Right renal pelvis (tissue), 4 donors: ENCODE data around the gene MT3. TPM values are rescaled to one million over a fixed set of nuclear protein-coding genes. Genes with fewer than 3 reads are reported as not detected.
"Not testable (repeated sequence)": the region's sequence is repeated elsewhere in the genome, so short reads cannot be mapped to it uniquely, and the experiment has no call there.

ENCODE experiments used
- DNase-seq, 4 donors: peaks; one replicate each; pipeline ENCODE4 v3.0.0-alpha.2; 2013; ENCODE audit warnings: low read depth in 4 of 4, low spot score in 3 of 4, missing footprints in 1 of 4
- polyA plus RNA-seq, 4 donors: library from polyadenylated mRNA; unstranded; fragments of 120-200 nt; gene quantifications; one replicate each; pipeline ENCODE4 v1.2.1, GENCODE V29; 2013; ENCODE audit not compliant: insufficient read length in 4 of 4

Gene MT3
- polyA plus RNA-seq, 4 donors: 0.43 to 1.3 (median 0.89) TPM

DNA sequence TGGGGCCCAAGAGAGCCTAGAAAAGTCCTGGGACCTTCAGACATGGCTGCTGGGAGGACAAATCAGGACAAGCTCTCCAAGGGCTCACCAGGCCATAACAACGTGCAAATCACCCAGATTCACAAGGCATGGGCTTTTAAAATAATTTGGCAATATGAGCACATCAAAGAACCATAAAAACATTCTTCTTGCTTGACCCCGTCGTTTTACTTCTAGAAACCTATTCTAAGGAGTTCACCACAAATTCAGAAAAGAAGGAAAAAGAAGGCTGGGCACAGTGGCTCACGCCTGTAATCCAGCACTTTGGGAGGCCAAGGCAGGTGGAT is 12.1 kb upstream of the MT3 start:
- no peak for DNase-seq

DNA sequence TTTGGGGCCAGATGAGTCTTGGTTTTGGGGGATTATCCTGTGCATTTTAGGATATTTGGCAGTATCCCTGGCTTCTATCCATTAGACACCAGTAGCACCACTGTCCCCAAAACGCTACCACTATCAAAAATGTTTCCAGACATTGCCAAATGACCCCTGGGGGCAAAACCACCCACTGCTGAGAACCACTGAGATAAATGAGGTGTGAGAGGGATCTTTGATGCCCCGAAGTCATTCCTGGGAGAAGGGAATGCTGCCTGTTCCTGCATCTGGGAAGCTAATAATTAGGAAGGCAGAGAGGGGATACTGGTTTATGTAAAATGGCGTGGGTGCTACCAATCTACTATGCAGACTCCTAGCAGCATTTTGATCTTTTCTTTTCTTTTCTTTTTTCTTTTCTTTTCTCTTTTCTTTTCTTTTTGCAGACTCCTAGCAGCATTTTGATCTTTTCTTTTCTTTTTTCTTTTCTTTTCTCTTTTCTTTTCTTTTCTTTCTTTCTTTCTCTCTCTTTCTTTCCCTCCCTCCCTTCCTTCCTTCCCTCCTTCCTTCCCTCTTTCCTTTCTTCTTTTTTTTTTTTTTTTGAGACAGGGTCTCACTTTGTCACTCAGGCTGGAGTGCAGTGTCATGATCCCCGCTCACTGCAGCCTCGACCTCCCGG is 8.8 kb upstream of the MT3 start:
- no peak for DNase-seq

DNA sequence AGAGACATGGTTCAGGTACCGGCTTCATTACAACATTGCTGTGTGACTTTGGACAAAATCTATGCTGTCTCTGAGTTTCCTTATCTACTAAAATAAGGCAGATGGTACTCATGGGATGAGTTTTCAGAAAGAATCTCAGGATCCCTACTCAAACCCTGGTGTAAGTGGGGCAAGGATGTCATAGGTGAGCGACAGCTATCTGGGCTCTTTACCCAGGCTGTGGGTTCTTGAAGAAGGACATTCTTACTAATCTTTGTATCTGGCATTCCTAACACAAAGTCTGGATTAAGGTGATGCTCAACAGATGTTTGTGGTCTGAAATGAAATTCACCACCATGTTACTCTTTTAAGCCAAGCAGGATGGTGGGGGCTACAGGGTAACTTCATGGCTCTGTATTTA is 6.4 kb upstream of the MT3 start:
- DNase-seq: not testable (repeated sequence)

DNA sequence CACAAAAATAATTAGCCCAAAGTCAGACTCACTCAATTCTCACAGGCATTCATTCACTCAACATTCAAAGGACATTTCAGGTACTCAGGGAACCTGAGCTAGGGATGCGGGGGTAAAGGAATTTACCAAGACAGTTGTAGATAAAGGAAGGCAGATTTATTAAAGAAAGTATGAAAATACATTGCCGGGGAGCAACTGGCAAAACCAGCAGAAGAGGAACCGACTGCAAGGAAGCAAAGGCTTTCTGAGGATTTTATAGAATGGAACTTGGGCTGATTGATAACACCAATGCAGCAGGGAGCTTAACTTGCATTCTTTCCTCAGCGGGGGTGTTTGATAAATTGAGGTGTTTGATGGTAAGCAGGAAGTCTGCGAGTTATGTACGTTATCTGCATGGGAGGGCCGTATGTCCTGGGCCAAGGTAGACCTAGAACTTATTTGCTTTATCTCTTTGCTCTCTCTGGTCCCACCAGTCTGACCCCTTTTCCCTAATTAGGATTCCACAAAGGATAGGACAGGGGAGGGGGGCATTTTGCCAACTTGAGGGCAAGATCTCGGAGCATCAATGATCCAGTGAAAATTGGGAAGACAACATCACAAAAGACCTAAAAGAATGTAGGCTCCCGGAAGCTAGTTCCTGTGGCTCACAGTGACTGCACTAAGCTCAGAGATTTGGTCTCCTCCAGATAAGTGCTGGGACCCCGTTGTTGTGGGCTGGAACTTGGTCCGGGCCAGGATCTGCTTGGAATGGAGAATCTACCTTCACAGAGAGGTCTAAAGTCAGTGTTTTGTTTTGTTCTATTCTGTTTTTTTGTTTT is 5.8 kb upstream of the MT3 start:
- DNase-seq: no peak

DNA sequence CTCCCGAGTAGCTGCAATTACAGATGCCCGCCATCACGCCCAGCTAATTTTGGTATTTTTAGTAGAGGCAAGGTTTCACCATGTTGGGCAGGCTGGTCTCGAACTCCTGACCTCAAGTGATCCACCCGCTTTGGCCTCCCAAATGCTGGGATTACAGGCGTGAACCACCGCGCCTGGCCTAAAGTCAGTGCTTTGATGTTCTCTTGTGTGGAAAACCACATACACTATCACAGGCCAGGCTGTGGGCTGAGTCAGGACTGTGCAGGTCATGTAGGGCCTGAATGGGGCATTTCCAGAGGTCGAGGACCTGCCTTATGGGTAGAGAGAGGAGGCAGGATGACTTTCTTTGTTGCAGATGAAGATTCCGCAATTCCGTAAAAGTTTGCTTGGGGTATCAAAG is 5.1 kb upstream of the MT3 start:
- DNase-seq: no peak

DNA sequence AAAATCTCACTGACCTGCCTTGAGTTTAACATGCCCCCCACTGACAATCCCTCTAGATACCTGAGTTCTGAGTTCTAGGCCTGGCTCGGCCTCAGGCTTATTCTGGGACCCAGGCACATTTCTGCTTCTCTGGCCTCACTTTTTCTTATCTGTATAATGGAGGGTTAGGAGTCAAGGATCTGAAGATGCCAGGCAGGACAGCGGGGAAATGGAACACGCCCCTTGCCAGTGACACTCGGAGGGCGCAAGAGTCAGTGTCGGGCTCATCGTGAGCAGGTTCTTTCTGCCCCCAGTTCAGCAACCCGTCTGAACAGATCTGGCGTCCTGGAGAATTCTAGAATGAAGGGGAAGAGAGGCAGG is 567 bp upstream of the MT3 start:
- no peak for DNase-seq

DNA sequence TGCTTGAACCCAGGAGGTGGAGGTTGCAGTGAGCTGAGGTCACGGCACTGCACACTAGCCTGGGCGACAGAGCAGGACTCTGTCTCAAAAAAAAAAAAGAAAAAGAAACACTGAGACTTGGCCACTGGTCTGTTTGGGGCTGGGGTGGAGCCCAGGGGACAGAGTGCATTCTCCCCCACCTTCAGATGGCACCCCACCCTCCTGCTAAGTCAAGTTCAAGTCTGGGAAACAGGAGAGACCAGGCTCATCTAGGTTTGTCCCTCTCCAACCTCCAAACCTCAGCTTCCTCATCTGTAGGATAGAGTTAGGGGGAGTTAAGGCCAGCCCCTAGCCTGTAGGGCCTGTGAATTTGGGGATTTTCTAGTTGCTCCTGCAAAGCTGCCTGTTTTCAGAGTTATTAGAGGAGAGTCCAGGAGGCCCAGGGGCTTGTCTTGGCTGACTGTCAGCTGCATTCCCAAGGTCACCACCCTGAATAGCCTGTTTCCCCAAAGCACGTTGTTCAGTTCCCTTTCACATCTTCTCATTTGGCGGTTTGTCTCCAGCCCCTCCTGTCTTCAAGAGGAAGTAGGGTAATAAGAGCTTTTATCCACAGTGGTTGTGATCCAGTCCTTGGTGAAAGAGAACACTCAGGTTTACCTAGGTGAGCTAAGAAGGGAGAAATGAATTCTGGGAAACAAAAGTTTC is 2.2 kb downstream of the MT3 start:
- DNase-seq: no peak

DNA sequence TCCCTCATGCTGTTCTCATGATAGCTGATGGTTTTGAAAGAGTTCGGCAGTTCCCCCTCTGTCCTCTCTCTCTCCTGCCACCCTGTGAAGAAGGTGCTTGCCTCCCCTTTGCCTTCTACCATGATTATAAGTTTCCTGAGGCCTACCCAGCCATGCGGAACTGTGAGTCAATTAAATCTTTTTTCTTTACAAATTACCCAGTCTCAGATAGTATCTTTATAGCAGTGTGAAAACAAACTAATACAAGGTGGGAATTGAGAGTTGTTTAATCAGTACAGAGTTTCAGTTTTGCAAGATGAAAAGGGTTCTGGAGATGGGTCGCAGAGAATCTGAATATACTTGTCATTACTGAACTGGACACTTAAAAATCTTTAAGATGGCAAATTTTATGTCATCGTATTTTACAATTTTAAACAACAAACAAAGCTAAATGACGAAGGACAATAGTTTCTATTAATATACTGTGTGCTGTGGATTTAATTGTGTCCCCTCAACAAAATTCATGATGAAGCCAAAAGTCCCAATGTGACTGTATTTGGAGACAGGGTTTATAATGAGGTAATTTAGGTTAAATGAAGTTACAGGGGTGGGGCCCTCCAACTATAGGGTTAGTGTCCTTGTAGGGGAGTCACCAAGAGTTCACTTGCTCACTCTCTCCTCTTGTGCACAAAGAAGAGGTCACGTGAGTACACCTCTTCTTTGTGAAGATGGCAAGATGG is 4.4 kb downstream of the MT3 start:
- no peak for DNase-seq

DNA sequence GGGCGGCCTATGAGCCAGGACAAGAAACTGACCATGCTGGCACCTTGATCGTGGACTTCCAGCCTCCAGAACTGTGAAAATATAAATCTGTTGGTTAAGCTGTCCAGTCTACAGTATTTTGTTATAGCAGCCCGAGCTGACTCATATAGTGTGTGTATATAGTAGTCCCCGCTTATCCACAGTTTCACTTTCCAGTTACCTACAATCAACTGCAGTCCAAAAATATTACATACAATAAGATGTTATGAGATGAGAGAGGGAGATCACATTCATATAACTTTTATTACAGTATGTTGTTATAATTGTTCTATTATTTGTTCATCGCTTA is 4.9 kb downstream of the MT3 start:
- no peak for DNase-seq

DNA sequence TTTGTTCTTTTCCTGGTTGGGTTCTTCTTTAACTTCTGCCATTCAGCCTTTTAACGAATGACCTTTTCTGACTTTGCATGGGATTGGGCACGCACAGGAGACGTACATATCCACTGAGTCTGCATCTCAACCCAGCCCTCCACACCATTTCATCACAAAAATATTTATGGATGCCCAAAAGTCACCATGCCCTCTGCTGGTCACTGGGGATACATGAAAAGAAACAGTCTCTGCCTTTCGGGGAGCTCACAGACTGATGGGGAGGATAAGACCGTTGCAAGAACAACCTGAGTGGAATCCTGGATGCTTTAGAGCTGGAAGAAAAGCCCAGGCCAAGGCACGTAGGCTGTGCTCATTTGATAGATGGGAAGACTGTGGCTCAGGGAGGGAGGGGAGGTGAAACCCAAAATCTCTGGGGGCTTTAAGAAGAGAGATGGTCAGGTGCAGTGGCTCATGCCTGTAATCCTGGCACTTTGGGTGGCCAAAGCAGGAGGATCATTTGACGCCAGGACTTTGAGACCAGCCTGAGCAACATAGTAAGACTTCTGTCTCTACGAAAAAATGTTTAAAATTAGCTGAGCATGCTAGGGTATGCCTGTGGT is 11.2 kb downstream of the MT3 start:
- DNase-seq: no peak

DNA sequence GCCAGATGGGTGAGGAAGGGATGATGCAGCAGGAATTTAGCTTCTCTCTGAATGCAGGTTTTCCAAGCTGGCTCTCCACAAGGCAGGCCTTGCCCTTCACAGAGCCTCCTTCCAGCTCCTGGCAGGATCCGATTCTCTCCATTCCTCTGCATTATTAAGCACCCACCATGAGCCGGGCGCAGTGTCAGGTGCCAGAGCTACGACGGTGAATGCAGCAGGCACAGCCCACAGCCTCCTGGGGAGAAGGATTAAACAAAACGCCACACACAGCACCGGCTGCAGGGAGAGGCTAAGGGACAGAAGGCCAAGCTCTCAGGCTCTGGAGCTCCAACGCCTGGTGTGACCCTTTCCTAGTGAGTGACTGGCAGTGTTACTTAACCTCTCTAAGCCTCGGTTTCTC is 12.0 kb downstream of the MT3 start:
- DNase-seq: no peak

DNA sequence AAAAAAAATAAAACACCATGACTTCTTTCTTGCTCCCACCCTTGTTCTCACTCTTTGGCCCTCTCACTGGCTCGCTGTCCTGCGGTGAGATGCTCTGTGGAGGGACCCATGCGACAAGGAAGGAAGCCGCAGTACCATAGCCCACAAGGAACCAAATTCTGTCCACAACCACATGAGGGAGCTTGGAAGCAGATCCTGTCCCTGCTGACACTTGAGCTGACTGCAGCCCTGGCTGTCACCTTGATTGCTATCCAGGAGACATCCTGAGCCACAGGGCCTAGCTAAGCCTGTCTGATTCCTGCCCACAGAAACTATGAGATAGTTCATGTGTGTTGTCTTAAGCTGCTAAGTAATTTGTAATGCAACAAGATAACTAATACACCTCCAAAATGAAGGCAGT is 14.3 kb downstream of the MT3 start:
- no peak for DNase-seq

DNA sequence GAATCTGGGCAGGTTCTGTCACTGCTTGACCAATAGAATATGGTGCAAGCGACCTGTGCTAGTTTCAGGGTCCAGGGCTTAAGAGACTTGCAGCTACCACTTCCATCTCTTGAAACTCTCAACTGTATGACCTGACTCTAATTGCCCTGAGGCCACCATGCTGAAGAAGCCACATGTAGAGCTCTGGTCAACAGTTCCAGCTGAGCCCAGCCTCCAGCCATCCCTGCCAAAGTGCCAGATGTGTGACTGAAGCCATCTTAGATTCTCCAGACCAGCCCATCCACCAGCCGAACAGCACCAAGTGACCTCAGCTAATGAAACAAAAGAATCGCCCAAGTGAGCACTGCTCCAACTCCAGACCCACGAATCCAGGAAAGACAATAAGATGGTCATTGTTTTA is 15.6 kb downstream of the MT3 start:
- DNase-seq: no peak

DNA sequence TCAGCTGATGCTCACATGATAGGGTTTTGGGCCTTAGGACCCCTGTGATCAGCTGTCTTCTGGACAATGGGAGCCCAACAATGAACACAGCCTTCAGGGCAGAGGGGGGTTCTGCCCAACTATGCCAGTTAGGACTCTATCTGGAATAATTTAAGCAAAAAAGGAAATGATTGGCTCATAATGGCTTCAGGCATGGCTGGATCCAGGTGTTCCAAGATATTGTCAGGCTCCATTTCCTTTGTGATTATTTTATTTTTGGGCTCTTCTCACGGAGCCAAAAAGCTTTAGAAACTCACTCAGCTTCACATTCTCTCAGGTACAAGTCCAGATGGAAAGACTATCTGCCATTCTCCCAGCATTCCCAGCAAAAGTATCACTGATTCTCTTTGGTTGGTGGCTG is 16.1 kb downstream of the MT3 start:
- no peak for DNase-seq

DNA sequence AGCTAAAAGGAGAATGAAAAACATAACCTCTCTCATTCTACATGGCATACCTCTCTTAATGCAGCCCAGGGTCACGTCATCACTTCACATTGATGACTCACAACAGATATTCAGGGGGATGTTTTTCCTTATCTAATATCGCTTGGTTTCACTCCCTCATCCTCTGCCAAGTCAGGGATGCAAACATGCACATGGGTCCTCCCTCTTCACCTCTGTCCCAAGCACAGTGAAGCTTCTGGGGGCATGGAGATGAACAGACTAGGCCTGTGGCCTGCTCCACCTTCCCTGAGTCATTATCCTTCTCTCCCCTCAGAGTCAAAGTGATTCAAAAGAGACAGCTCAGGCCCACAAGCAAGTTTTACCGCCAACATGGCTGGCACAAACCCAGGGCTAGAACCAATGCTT is 16.7 kb downstream of the MT3 start:
- no peak for DNase-seq

DNA sequence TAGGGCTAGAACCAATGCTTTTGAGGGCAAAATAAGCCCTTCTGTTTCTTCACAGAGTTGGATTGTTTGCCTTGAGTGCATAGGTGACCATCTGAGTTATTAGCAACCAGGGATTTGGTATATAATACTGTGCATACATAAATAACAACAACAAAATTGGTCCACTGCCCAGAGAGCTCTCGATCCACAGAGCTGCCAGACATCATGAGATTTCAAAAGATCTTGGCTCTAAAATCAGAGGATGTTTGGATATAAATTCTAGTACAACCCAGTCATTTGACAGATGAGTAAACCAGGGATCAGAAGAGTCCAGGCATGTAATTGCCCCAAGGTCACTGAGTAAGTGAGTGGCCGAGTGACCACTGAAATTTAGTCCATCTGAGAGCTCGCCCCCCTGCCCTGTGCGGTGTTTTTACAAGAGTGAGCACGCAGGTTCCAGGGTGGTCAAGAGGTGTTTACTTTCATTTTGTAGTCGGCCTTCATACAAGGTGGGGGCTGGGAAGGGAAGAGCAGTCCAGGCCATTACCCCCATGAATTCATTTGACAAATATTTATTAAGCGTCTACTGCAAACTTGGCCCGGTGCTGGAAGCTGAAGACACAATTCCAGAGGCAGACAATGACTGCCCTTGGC is 17.3 kb downstream of the MT3 start:
- no peak for DNase-seq

DNA sequence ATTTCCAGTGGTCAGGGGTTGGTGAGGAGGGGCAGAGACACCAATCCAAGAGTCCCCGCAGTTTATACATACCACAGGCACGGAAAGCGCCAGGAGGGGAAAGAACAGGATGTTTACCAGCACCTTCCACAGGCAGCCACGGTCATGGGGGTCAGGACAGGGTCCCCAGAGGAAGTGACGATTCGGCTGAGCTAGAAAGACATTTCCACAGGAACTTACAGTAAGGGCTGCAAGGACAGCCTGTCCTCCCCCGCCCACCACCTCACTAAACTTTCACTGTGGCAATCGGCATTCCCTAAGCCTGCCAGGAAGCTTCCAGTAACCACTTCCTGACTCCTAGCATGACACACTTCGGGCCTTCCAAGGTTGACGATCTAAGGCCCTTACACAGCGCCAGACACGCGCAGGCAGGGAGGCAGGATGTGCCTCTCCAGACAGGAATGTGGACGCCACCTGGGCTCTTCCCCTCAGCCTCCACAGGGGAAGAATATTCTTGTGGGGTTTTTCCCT is 17.8 kb downstream of the MT3 start:
- DNase-seq: no peak

DNA sequence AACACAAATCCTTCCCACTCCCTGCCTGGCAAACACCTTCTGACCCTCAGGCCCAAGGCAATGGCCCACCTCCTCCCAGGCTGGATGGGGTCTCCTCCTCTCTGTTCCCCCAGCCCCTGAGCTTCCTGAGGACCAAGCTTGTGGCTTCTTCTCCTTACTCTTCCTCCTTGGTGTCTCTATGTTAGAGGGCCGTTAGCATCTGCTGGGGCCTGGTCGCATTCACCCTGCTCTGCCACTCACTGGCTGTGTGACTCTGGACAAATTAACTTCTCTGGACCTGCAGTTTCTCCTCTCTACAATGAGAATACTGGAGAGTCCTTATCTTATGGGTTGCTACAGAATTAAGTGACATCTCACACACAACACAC is 18.3 kb downstream of the MT3 start:
- no peak for DNase-seq

DNA sequence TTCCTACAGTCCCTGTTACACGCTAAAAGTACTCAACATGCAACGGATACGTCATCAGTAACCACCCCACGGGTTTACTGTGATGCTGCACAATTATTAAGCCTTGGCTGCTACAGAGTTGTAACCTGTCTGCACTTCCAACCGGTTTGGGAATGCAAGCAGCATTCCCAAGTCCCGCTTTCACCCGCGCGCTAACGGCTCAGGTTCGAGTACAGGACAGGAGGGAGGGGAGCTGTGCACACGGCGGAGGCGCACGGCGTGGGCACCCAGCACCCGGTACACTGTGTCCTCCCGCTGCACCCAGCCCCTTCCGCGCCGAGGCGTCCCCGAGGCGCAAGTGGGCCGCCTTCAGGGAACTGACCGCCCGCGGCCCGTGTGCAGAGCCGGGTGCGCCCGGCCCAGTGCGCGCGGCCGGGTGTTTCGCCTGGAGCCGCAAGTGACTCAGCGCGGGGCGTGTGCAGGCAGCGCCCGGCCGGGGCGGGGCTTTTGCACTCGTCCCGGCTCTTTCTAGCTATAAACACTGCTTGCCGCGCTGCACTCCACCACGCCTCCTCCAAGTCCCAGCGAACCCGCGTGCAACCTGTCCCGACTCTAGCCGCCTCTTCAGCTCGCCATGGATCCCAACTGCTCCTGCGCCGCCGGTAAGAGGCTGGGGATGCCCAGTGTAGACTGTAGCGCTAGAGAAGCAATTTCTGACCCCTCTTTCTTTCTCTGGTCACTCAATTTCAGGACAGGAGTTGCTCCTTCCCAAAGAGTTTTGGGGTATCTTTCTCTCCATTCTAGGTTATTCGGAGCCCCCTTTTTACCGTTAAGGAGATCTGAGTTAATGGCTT is 18.9 kb downstream of the MT3 start, which contains the start of gene MT2A:
MT2A (plus strand) TSS at position 542 of the 833 bp plus-strand sequence; CDS start at position 614, 72 bp downstream.
- peak in 2 of 4 donors; percentile 80 to 82 for DNase-seq
